Measurements from ENCODE around the gene TNS3.

TNS3 gene

GRCh38 chr7:47516985-47517600 lies 64.8 kb downstream of the TNS3 start:
- H3K4me3 ChIP-seq (ENCODE audit: low read depth, low read length) = no peak overlapping the region
- no peak for DNase-seq (ENCODE audit: low read depth)
- TF ChIP-seq POLR2A (IDR thresholded peaks at IDR 0.05; ENCODE audit: extremely low read depth, insufficient read length) (no peak), MYC (IDR thresholded peaks at IDR 0.05; ENCODE audit: low read depth, low read length) (no peak)
- TF ChIP-seq, protein P1, sequence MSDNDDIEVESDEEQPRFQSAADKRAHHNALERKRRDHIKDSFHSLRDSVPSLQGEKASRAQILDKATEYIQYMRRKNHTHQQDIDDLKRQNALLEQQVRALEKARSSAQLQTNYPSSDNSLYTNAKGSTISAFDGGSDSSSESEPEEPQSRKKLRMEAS (IDR thresholded peaks at IDR 0.05; ENCODE audit: low read depth, low read length) = no peak
- TF ChIP-seq, protein P2, sequence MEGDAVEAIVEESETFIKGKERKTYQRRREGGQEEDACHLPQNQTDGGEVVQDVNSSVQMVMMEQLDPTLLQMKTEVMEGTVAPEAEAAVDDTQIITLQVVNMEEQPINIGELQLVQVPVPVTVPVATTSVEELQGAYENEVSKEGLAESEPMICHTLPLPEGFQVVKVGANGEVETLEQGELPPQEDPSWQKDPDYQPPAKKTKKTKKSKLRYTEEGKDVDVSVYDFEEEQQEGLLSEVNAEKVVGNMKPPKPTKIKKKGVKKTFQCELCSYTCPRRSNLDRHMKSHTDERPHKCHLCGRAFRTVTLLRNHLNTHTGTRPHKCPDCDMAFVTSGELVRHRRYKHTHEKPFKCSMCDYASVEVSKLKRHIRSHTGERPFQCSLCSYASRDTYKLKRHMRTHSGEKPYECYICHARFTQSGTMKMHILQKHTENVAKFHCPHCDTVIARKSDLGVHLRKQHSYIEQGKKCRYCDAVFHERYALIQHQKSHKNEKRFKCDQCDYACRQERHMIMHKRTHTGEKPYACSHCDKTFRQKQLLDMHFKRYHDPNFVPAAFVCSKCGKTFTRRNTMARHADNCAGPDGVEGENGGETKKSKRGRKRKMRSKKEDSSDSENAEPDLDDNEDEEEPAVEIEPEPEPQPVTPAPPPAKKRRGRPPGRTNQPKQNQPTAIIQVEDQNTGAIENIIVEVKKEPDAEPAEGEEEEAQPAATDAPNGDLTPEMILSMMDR (IDR thresholded peaks at IDR 0.05; ENCODE audit: low read depth, low read length) = no peak

DNA sequence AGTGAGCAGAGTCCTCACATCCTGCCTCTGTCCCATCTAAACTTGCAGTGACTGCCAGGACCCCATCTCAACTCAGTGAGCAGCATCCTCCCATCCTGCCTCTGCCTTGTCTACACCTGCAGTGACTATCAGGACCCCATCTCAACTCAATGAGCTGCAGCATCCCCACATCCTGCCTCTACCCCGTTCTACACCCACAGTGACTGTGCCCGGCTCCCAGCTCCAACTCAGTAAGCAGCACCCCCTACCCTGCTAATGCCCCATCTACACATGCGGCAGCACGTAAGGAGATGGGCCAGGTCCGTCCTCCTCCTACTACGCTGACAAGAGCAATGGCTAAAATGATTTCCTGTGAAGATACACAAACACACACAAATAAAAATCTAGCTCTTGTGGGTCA lies 65.5 kb downstream of the TNS3 start:
- H3K4me3 ChIP-seq (ENCODE audit: low read depth, low read length) = no peak overlapping the region
- no peak for DNase-seq (ENCODE audit: low read depth)
- TF ChIP-seq, protein P1 (IDR thresholded peaks at IDR 0.05; ENCODE audit: low read depth, low read length) = no peak
- TF ChIP-seq, protein P2 (IDR thresholded peaks at IDR 0.05; ENCODE audit: low read depth, low read length) = no peak
- TF ChIP-seq MYC (IDR thresholded peaks at IDR 0.05; ENCODE audit: low read depth, low read length) (no peak), POLR2A (IDR thresholded peaks at IDR 0.05; ENCODE audit: extremely low read depth, insufficient read length) (no peak)

GRCh38 chr7:47515305-47515834 lies 66.5 kb downstream of the TNS3 start:
- TF ChIP-seq, protein P1 (IDR thresholded peaks at IDR 0.05; ENCODE audit: low read depth, low read length) = no peak
- no peak for TF ChIP-seq MYC (IDR thresholded peaks at IDR 0.05; ENCODE audit: low read depth, low read length)
- TF ChIP-seq, protein P2 (IDR thresholded peaks at IDR 0.05; ENCODE audit: low read depth, low read length) = no peak
- no peak for TF ChIP-seq POLR2A (IDR thresholded peaks at IDR 0.05; ENCODE audit: extremely low read depth, insufficient read length)
- no peak for DNase-seq (ENCODE audit: low read depth)
- H3K4me3 ChIP-seq (ENCODE audit: low read depth, low read length) = no peak overlapping the region

DNA sequence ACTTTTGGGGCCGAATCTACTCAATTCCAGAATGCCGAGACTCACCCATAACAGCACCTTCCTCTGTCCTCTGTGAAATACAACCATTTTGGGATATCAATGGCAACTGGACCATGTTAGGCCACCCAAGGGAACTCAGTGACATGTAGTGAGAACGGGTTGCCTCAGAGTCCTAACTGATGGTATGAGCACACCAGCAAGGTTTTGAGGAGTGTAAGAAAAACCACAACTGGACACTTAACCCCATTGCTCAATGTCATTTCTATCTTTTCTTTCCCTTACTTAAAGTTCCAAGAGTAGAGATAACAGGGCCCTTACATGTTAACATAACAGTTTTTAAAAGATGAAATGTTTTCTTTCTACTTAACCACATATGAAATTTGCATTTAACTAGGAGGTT lies 67.1 kb downstream of the TNS3 start:
- TF ChIP-seq POLR2A (IDR thresholded peaks at IDR 0.05; ENCODE audit: extremely low read depth, insufficient read length) (no peak), MYC (IDR thresholded peaks at IDR 0.05; ENCODE audit: low read depth, low read length) (no peak)
- TF ChIP-seq, protein P2 (IDR thresholded peaks at IDR 0.05; ENCODE audit: low read depth, low read length) = no peak
- TF ChIP-seq, protein P1 (IDR thresholded peaks at IDR 0.05; ENCODE audit: low read depth, low read length) = no peak
- H3K4me3 ChIP-seq (ENCODE audit: low read depth, low read length) = no peak overlapping the region
- peak; percentile 30 for DNase-seq (ENCODE audit: low read depth)

GRCh38 chr7:47514367-47514766 lies 67.5 kb downstream of the TNS3 start:
- H3K4me3 ChIP-seq (ENCODE audit: low read depth, low read length) = no peak overlapping the region
- TF ChIP-seq, protein P2 (IDR thresholded peaks at IDR 0.05; ENCODE audit: low read depth, low read length) = no peak
- TF ChIP-seq POLR2A (IDR thresholded peaks at IDR 0.05; ENCODE audit: extremely low read depth, insufficient read length) = no peak
- TF ChIP-seq, protein P1 (IDR thresholded peaks at IDR 0.05; ENCODE audit: low read depth, low read length) = no peak
- no peak for TF ChIP-seq MYC (IDR thresholded peaks at IDR 0.05; ENCODE audit: low read depth, low read length)
- no peak for DNase-seq (ENCODE audit: low read depth)
